NB4 (cell line): ENCODE data around the gene PCSK4.

ENCODE experiments used
- CTCF ChIP-seq: IDR thresholded peaks from one replicate; pipeline ENCODE4 v1.5.1; 2012; ENCODE audit warnings: low read depth, low read length
- MYC ChIP-seq: IDR thresholded peaks from 2 replicates; pipeline ENCODE4 v1.6.1; 2011; ENCODE audit warnings: low read depth, low read length
- POLR2A ChIP-seq: IDR thresholded peaks from 2 replicates; pipeline ENCODE4 v1.6.1; 2011; ENCODE audit warnings: mild to moderate bottlenecking; ENCODE audit not compliant: insufficient read length; ENCODE audit errors: extremely low read depth

- TF ChIP-seq CTCF, result no peak
- TF ChIP-seq POLR2A, result no peak
- TF ChIP-seq MYC, result no peak
Observed at GRCh38 chr19:1468274-1468820, 21.8 kb downstream of the PCSK4 start.
